Measurements from ENCODE around the gene SOCS3.
"Not testable (repeated sequence)": the region's sequence is repeated elsewhere in the genome, so short reads cannot be mapped to it uniquely, and the experiment has no call there.

Gene SOCS3

DNA sequence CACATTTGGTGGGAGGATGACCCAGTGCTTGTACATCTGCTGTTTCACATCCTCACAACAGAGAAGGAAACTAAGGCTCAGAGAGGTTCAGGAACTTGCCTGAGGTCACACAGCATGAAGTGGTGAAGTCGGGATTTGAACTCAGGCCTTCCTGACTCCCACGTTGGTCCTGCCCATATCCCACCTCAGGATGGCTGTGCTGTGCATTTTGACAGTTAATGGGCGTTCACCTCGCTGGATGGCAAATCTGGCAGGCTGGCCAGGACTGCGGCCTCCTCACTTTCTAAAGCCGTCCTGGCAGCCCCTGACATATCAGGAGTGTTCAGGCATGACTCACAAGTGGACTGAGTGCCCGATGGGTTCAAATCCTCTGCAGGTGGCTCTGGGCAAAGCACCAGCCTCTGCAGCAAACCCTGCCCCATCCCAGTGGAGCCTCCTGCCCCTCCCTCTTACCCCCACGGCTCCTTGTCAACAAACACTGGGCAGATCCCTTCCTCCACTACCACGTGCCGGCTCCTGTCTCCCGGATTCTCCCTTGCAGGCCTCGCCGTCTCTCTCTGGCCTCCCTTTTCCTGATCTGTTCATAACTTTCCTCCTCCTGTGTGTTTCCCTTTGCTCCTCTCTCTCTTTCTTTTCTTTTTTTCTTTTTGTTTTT is 29.2 kb downstream of the SOCS3 start:
- no peak for DNase-seq (ENCODE audit: low spot score)

DNA sequence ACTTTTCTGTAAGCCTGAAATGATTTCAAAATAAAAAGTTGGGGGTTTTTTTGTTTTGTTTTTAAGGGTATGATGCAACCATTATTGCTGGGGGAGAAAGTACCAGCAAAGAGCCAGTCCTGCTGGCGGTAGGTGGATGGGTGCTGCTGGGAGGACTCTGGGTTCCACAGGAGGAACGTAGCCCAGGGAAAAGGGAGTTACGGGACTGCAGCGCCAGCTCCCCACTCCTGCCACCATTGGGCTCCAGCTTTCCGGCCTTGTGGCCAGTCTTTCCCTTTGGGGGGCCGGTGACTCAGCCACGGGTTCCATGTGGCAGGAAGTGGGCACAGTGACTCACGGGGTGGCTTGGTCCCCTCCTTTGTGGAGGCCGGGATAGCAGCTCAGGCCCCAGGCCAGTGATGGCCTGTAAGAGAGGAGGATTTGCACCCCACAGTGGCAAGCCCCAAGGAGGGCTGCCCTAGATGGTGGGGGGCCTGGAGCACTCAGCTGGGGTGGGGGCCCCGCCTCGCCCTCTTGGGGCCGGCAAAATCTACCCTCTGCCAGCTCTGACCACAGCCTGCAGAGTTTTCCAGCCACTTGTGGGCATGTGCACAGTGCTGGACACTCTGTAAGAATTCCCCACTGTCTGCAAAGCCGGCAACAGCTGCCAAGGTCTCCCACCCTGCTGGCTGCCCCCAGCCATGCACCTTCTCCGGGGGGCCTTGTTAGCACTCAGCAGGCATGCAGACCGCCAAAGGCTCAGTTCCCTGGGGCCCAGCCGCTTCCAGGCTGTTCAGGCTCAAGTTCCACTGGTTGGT is 30.4 kb downstream of the SOCS3 start:
- DNase-seq (ENCODE audit: low spot score) = no peak

DNA sequence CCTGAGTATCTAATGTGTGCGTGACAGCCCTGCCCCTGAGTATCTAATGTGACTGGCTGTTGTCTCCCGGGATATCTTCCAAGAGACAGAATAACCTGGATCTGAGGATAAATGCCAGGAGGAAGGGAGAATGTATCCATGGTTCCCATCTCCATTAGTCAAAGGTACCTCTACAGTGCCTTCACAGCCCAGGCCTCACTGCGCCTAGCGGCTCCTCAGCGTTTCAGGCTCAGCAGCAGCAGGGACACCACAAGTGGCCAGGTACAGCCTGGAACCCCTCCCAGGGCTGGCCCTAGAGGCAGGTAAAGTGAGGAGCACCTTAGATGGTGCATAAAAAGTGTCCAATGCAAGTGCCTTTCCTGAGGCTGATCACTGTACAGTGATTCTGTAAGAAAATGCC is 32.0 kb downstream of the SOCS3 start:
- DNase-seq (ENCODE audit: low spot score) = no peak

DNA sequence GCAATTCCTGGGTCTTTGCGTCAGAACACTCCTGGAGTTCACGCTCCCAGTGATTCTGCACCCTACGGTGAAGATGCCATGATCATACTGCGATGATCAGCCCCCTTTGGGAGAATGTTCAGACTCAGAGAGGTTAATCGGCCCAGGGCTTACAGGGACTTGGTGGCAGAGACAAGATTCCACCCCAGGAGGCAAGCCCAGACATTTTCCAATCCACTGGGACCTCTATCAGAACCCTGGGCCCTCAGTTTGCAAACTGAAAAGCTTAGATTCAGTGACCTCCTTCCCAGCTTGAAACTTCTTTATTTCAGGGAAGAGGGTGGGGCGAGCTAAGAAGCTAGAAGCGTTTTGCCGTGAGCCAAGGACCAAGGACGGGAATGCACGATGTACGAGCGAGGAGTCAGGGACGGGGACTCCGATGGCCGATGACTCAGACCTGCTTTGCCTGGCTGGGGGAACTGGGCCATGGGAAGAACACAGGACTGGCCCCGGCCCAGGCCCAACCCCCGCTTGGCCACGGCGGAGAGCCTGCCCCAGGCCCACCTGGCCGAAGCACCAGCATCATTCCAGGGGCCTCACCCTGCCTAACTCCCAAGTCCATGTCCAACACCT is 34.7 kb downstream of the SOCS3 start:
- DNase-seq (ENCODE audit: low spot score) = no peak

DNA sequence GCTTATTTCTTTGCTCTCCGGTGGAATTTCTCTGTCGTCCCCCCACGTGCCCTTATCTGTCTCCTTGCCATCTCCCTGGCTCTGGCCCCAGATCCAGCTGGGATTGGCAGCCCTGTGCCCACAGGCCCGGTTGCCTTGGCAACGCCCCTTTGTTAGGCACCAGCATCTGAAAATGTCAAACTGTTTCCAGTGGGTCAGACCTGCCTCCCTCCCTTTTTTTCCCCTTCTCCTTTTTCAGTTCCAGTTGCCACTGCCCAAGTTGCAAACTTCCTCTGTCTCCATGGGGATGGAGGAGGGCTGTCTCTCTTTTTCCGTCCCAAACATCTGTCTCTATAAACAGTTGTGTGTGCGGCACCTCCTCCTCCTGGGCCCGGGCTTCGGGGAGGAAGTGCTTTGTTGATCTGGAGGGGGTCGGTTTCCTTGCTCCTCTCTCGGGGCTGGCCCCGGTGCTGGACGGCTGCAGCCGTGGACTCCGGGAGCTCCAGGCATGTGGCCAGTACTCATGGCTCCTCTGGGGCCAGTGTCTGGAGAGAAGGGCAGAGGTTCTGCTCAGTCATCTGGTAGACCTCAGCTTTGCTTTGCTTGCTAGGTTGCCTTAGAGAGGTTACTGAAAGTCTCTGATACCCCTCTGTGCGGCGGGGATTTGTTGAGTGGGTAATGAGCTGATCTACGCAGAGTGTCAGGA is 35.3 kb downstream of the SOCS3 start:
- DNase-seq (ENCODE audit: low spot score) = peak; percentile 48

DNA sequence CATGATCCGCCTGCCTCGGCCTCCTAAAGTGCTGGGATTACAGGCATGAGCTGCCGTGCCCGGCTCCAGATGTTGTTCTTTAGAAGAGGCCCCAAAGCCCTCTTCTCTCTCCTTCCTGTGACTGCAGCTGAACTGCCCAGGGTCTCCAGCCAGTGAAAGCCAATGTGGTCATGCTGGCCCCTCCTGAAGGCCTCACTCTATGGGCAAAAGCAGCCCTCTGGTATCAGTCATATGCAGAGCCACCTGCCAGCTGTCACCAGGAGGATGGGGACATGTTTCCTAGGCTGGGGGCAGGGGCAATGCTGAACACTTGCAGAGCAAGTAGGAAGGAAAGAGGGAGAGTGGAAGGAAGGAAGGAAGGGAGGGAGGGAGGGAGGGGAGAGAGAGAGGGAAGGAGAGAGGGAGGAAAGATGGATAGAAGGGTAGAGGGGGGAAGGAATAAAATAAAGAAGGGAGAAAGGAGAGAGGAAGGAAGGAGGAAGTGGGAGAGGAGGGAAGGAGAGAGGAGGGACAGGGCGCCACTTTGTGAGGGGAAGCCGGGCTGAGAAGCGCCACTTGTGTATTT is 36.0 kb downstream of the SOCS3 start:
- DNase-seq (ENCODE audit: low spot score) = no peak

DNA sequence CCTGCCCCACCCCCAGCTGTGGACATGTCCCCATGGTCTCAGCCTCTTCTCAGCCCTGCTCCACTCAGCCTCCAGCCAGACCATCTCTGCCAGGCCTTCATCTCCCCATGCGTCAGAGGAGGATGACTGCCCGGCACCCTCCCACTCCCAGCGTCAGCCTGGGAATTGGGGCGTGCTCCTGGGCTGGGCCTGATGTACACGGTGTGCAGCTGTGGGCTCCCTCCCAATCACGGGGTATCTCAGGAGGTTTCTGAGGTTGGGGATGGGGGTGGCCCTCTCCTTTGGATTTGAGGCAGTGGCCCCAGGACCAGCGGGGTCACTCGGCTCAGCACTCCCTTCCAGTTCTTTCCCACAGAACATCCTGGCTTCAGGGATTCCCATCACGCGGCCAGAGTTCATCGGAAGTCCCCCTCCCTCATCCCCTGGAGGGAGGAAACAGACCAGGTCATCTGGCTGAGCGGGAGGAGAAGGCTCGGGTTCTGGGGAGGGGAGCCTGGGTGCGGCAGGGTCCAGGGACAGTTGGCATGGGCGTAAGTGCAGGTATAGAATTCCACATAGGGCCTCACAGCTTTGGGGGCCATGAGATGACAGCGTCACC is 36.9 kb downstream of the SOCS3 start:
- no peak for DNase-seq (ENCODE audit: low spot score)

DNA sequence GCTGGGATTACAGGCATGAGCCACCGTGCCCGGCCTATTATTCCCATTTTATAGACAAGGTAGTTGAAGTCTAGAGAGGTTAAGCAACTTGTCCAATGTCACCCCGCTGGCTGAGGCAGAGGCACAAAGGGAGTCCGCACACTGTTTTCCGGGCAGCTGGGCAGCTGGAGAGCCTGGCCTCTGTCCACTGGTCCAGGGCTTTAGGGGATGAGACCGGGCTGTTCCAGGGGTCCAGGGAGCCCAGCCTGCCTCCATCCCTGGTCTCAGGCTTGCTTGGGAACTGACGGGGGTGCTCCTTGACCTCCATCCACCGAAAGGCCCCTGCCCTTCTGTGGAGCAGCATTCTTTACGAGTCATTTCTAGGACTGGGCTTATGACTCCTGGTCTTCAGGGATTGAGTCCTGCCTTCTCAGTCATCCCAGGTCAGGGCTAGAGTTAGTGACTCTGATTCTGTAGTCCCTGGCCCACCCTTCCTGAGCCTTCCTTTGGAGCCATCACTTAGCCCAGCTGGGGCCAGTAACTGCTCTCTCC is 37.5 kb downstream of the SOCS3 start:
- no peak for DNase-seq (ENCODE audit: low spot score)

DNA sequence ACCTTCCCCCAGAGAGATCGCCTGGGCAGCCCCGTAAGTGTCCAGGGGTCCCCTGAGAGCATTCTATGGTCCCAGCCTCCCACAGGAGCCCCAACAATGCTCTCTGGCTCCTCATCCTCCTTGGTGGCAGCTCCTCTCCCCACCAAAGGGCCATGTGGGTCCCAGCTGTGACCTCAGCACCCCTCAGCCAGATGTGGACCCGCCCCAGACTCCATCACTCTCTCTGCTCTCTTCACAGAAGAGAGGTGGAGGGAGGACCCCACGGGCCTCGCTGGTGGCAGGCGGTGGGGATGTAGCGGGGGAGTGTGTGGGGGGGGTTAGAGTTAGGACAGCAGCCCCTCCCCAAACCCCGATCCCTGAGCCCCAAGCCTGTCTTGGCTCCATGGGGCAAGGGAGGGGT is 41.0 kb downstream of the SOCS3 start:
- DNase-seq (ENCODE audit: low spot score) = no peak

DNA sequence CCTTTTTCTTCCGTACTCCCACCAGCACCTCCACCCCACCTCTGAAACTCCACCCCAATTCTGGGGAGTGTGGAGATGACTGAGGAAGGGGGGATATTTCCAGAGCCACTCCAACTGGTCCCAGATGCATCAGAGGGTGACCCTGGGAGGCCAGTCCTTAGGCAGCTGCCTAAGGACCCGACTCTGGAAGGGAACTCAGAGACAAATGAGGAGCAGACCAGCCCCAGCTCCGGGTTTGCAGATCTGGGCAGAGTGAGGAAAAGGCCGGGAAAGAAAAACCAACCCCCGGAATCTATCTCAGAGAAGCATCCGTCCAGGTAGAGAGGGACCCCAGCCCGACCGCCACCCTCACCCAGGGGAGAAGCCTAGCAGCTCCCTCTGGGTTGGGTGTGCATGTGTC is 41.5 kb downstream of the SOCS3 start:
- DNase-seq (ENCODE audit: low spot score) = no peak

DNA sequence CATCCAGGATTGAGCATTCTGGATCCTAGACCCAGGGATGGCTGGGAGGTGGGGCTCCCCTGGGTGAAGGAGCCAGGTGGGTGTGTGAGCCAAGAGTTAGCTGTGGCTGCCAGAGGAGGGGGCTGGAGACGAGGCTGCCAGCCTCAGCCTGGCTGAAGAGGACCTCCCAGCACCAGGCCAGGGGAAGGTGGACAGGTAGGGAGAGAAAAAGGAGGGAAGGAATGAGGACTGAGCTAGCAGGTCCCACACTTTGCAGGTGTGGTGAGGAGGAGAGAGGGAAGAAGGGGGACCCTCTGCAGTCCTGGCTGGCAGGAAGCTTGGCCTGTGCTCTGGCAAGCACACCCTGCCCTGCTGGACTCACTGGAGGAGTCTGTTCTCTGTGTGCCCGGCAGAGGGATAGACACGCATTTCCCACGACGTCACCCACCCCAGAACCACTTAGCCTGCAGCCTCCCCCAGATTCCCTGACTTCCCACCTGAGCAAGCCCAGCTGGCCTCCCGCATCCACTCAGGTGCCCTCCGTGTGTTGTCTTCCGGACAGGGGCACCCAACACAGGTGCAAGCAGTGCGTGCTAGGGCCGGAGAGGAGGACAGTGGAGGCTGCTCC is 42.0 kb downstream of the SOCS3 start:
- no peak for DNase-seq (ENCODE audit: low spot score)

DNA sequence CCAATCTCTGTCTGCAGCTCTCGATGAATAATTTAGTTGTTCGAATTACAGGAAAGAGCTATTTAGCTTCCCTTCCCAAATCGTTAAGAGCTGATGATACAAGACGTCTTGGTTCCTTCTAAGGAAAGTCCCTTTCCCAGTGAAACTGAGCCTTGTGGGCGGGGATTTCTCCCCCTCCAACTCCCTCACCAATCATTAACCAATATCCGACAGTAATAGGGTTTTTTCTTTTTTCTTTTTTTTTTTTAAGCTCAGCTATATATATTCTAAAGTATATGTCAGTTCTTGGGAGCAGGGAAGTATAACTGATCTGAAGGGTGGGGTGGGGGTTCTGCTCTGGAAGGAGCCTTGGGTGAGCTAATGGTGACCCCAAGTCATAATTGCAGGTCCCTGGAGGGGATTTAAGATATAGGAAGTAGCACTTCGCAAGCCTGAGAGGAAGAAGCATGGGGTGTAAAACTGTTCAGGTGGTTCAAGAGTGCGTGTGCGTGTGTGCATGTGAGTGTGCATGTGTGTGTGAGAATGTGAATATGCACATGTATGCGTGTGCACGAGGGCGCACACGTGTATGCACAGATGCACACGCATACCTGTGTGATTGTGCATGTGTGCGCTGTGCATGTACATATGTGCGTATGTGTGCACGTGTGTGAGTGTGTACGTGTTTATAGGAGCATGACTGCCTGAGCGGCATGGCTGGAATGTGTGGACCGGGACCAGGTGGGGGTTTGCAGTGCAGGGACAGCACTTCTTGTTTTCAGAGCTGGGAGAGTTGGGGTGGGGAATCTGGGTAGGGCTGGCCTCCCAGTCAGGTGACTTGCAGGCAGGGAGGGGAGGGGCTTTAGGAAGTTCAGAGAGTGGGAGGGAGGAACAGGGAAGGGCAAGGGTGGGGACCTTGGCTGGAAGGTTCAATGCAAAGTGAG is 42.7 kb downstream of the SOCS3 start:
- no peak for DNase-seq (ENCODE audit: low spot score)

DNA sequence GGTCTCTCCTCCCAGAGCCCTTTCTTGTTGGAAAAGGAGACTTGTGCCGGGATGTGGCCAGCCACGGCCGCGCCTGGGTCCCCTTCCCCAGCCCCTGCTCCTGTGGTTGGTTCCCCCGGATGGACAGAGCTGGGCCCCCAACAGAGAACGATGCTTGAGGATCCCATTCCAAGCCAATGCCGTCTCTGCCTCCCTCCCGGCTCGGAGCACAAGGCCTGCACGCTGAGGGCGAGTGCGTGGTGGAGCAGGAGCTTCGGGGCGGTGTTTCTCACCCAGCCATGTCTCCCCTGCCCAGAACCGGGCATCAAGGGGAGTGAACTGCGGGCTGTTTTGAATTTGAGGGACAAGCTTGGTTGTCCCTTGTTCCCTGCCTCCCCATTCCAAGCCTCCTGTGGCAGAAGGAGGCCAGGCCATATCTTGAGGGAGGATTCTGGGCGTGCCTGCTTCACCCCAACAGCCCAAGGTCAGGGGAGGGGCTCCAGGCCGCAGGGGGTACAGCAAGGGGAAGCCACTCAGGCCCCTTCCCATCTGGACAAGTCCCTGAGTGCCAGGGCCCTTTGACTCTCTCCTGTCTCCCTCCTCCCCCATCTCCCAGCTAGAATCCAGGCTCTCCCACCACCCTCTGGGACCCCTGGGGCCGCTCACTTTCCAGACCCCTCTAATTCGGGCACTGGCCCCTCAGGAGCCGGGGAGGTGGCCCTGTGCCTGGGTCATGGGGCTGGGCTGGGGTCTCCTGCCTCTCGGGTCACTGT is 43.6 kb downstream of the SOCS3 start:
- DNase-seq (ENCODE audit: low spot score) = no peak

DNA sequence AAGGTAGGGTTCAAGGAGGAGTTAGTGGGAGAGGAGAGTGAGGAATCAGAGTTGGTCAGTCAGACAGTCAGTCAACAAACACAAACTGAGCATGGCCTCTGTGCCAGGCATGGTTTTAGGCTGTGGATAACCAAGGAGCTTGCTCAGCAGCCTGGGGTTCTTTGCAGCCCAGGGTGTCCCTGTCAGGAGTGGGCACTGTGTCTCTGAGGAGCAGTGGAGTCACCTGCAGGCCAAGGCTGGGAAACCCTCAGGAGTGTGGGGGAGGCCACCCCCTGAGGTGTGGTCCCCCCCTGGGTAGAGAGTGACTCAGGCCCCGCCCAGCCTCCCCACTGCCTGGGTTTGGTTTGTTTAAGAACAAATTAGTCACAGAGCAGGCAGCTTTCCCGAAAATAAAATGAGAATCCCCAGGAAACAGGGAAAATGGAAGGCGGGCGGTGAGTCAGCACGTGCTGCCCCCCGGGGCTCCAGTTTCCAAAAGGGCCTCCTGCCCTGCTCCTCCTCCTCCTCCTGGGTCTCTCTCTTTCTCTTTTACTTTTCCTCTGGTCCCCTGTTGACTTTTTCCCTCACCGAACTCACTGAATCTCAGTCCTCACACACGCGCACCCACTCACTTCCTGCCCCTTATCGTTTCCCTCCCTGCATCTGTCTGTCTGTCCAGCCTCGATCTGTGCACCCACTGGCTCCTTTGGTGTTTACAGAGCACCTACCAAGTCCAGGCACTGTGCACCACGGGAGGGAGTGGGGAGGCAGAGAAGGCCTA is 44.3 kb downstream of the SOCS3 start:
- no peak for DNase-seq (ENCODE audit: low spot score)

DNA sequence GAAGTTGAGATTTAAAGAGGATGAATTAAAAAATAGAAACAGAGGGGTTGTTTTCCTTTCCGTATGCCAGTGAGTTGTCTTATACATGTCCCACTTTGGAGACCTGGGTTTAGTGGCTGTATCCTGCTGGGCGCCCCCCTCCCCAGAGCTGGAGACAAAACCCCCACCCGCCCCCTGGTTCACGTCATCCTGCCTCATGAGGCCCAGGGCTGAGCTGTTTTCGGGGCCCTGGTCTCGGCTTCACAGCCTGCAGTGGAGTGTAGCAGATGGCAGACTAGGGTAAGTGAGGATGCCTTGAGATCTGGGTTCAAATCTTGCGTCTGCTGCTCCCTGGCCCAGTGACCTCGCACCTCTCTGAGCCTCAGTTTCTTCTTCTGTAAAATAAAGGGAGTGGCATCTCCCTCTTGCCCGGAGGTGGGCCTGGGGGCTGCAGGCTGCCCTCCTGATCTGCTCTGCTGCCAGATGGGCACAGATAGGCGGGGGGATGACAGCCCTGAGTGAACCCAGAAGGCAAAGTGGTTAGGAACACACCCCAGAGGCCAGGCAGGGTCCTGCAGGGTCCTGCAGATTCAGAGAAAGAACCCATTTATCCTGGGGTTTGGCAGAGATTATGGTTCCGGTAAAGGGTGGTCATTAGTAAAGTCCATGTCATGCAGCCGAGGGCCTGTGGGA is 45.1 kb downstream of the SOCS3 start:
- DNase-seq (ENCODE audit: low spot score) = no peak

DNA sequence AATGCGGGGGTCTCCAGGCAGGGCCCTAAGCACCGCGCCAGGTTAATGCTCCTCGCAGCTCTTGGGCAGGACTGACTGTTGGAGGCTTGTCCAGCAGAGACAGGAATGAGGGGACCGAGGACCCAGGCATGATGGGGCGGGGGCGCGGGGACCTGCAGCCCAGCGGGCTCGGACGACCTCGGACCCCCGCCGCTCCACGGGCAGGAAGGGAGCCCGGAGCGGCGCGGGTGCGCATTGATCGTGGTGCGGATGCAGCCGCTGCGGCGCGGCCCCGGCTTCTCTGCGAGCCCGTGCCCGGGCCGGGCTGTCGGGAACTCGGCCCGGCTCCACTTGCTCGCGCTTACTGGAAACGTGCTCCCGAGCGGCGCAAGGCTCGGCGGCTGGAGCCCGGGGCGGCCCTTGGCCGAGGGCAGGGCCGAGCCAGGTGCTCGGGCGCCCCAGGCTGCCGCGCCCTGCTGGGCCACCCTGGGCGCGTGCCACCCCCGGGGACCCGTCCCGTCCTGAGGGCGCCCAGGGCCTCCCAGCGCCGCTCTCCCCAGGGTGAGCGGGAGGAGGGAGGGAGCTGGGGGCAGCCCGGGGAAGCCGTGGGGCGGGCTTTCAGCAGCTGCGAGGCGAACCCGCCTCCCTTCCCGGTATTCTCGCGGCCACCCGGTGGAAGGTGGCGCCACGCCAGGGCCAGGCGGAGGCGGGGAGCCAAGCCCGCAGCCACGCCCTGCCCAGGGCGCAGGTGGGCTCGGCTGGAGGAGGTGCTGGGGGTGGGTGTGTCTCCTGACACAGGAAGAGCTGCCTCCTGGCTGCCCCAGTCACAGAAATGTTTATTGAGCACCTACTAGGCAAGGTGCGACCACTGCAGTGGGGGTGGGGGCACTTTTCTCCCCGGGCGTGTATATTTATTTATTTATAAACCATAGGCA is 45.9 kb downstream of the SOCS3 start:
- no peak for DNase-seq (ENCODE audit: low spot score)

DNA sequence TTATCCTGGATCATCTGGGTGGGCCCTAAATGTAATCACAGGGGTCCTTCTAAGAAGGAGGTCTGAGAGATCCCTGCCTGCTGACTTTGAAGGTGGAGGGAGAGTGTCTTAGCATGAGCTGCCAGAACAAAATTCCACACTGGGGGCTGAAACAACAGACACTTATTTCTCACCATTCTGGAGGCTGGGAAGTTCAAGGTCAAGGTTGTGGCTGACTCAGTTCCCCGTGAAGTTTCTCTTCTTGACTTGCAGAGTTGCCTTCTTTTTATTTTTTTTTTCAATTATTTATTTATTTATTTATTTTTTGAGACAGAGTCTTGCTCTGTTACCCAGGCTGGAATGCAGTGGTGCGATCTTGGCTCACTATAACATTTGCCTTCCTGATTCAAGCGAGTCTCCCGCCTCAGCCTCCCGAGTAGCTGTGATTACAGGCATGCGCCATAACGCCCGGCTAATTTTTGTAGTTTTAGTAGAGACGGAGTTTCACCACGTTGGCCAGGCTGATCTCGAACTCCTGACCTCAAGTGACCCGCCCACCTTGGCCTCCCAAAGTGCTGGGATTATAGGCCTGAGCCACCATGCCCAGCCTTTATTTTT is 50.1 kb downstream of the SOCS3 start:
- not testable (repeated sequence) for DNase-seq (ENCODE audit: low spot score)

Measured in putamen (tissue), 1 donor.